K562 (cell line): Measurements from ENCODE around the gene RGS19. TPM values are rescaled to one million over a fixed set of nuclear protein-coding genes. Genes with fewer than 3 reads are reported as not detected.

Source experiments
- BACH1 ChIP-seq: fragments of 200-800 bp; sonication (Bioruptor generic); IDR thresholded peaks from 2 replicates; pipeline ENCODE4 v1.6.1; 2016; ENCODE audit warnings: missing genetic modification characterization, missing compliant biosample characterization
- CBX1 ChIP-seq: sonication (generic); IDR thresholded peaks from 2 replicates; pipeline ENCODE4 v1.6.1; 2016; ENCODE audit warnings: antibody characterized with exemption, low read depth, mild to moderate bottlenecking
- ERF ChIP-seq: fragments of 450-650 bp; formaldehyde crosslinking; IDR thresholded peaks from 2 replicates; pipeline ENCODE4 v1.4.0; 2020; ENCODE audit warnings: mild to moderate bottlenecking, mixed read lengths
- FOXA3 ChIP-seq, 2 experiments: fragments of 450-650 bp in 1 of 2; sonication (generic) in 1 of 2; formaldehyde crosslinking; IDR thresholded peaks in 1 of 2; conservative IDR thresholded peaks in 1 of 2; 2 replicates each; pipeline versions ENCODE4 v1.4.0 to v1.8.0; 2020 to 2022; ENCODE audit warnings: mild to moderate bottlenecking in 2 of 2, missing genetic modification reagents in 1 of 2
- FOXJ3 ChIP-seq: sonication (generic); formaldehyde crosslinking; IDR thresholded peaks from 2 replicates; pipeline ENCODE4 v1.4.0; 2020; ENCODE audit warnings: mild to moderate bottlenecking, missing genetic modification reagents
- HDAC2 ChIP-seq: fragments of 450-650 bp; IDR thresholded peaks from 2 replicates; pipeline ENCODE4 v1.6.1; 2016; ENCODE audit warnings: mild to moderate bottlenecking
- HMG20A ChIP-seq: fragments of 450-650 bp; formaldehyde crosslinking; conservative IDR thresholded peaks from 2 replicates; pipeline ENCODE4 v1.4.0; 2020; ENCODE audit warnings: mild to moderate bottlenecking, mixed read lengths
- JUNB ChIP-seq: fragments of 450-650 bp; formaldehyde crosslinking; conservative IDR thresholded peaks from 2 replicates; pipeline ENCODE4 v1.4.0; 2020; ENCODE audit warnings: mild to moderate bottlenecking
- PHB ChIP-seq: fragments of 250-450 bp; sonication (Bioruptor Pico); IDR thresholded peaks from 2 replicates; pipeline ENCODE4 v1.5.0; 2021
- POLR3A ChIP-seq: IDR thresholded peaks from 2 replicates; pipeline ENCODE4 v1.6.1; 2011; ENCODE audit warnings: borderline replicate concordance, mild to moderate bottlenecking, moderate library complexity; ENCODE audit not compliant: insufficient read length, insufficient read depth; ENCODE audit errors: extremely low read depth
- RNF2 ChIP-seq: sonication (generic); IDR thresholded peaks from 2 replicates; pipeline ENCODE4 v1.6.1; 2016
- SIN3B ChIP-seq: fragments of 450-650 bp; IDR thresholded peaks from 2 replicates; pipeline ENCODE4 v1.6.1; 2017; ENCODE audit warnings: low read depth, mild to moderate bottlenecking, moderate library complexity
- TAF1 ChIP-seq: IDR thresholded peaks from 2 replicates; pipeline ENCODE4 v1.6.1; 2011; ENCODE audit warnings: mild to moderate bottlenecking, low read length, moderate library complexity; ENCODE audit not compliant: insufficient read depth, control insufficient read depth, severe bottlenecking; ENCODE audit errors: extremely low read depth
- TCF3 ChIP-seq: sonication (generic); formaldehyde crosslinking; IDR thresholded peaks from 2 replicates; pipeline ENCODE4 v1.4.0; 2020; ENCODE audit warnings: mild to moderate bottlenecking, missing genetic modification reagents
- YBX1 ChIP-seq: fragments of 450-650 bp; IDR thresholded peaks from 2 replicates; pipeline ENCODE4 v1.7.1; 2016; ENCODE audit warnings: mild to moderate bottlenecking
- ZNF445 ChIP-seq: fragments of 250-450 bp; sonication (Bioruptor Pico); IDR thresholded peaks from 2 replicates; pipeline ENCODE4 v1.4.0; 2020; ENCODE audit warnings: low read depth, mild to moderate bottlenecking, moderate library complexity
- polyA plus RNA-seq, 8 experiments: library from polyadenylated mRNA; depleted of rRNA in 4 of 8; stranded (reverse) in 5 of 8; unstranded in 3 of 8; fragments of >200 nt; fragmentation: Nextera tagmentation in 2 of 8; fragmentation: Illumina TruSeq in 1 of 8; extraction: Ambion mirVana in 2 of 8; extraction: Trizol in 1 of 8; gene quantifications; 2 replicates each; pipeline versions ENCODE4 v1.2.1 to v1.2.3, GENCODE V29; 2011 to 2014; ENCODE audit warnings: inconsistent platforms in 1 of 8, missing spikeins in 1 of 8
- total RNA-seq, 7 experiments: library from RNA; depleted of rRNA in 6 of 7; stranded (reverse); fragments of >200 nt in 6 of 7; fragmentation: Illumina TruSeq in 2 of 7; extraction: Trizol in 2 of 7; gene quantifications; 2 replicates each; pipeline versions ENCODE4 v1.2.1 to v1.2.3, GENCODE V29; 2011 to 2021; ENCODE audit warnings: low replicate concordance in 1 of 7
- TF ChIP-seq, protein P1 (sequence below), 2 experiments: fragments of 450-650 bp in 1 of 2; IDR thresholded peaks; 2 replicates each; pipeline ENCODE4 v1.6.1; 2011 to 2017; ENCODE audit warnings: low read depth in 2 of 2, antibody characterized with exemption in 1 of 2, borderline replicate concordance in 1 of 2, low read length in 1 of 2, mild to moderate bottlenecking in 1 of 2, mixed read lengths in 1 of 2; ENCODE audit not compliant: control insufficient read depth in 1 of 2
- TF ChIP-seq, protein P2 (sequence below): fragments of 450-650 bp; IDR thresholded peaks from 2 replicates; pipeline ENCODE4 v1.6.1; 2017; ENCODE audit warnings: antibody characterized with exemption
- TF ChIP-seq, protein P3 (sequence below): IDR thresholded peaks from 3 replicates; pipeline ENCODE4 v1.6.1; 2011; ENCODE audit warnings: borderline replicate concordance, mild to moderate bottlenecking; ENCODE audit not compliant: insufficient read length, insufficient read depth

Gene RGS19
- total and polyA plus RNA-seq, 9 of the 15 experiments (the other 6 are each of a cell fraction or from before 2014, with no cell fraction given) = 0.41 to 23.7 (median 14.6) TPM

DNA sequence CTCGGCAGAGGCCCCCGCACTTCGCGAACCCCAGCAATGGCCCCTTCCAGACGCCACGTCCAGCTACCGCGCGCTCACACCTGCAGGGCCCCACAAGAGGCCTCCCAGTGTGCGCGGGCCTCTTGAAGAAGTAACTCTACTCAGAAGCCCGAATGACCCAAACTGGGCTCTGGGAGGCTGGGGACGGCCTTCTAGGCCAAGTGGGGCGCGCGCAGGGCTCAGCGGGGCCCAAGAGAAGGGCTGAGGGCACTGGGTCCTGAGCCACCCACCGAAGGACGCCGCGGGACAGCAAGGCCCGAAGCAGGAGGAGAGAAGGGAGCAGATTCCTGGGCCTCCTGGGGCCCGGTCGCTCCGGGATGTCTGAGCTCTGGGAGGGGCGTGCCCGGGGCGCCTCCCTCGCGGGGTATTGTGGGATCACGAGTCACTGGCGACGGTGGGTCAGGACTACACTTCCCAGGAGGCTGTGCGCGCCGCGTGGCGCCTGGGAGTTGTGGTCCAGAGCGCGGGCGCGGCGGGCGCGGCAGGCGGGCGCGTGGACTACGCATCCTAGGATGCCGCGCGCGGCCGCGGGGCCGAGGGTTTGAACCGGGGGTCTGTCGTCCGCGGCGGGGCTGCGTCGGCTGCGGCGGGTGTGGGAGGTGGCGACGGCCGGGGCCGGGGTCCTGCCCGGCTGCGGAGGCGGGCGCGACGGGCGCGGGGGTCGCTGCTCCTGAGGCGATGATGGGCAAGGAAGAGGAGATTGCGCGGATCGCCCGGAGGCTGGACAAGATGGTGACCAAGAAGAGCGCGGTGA, 16.5 kb downstream of the RGS19 start, which contains the start of gene TCEA2 (continued):
- TF ChIP-seq RNF2 (peak; percentile 83), HMG20A (CRISPR knock-in tag) (no peak), TCF3 (CRISPR knock-in tag) (no peak), ZNF445 (CRISPR knock-in tag) (0 out of 2 replicates have a peak, but pooled peaks have one; percentile 17), ERF (CRISPR knock-in tag) (peak; percentile 95), FOXA3 (CRISPR knock-in tag; conservative IDR thresholded peaks at IDR 0.05 in 1 of 2, IDR thresholded peaks at IDR 0.05 in 1 of 2) (0 out of 4 replicates have a peak, but pooled peaks of 1 of the 2 experiments have one; percentile 46), TAF1 (peak; percentile 69), HDAC2 (0 out of 2 replicates have a peak, but pooled peaks have one; percentile 34), CBX1 (no peak), BACH1 (tag) (peak; percentile 72; the same call in 1 of the 2 replicates), POLR3A (no peak), PHB (no peak), SIN3B (peak; percentile 68), YBX1 (no peak), JUNB (CRISPR knock-in tag) (no peak), FOXJ3 (CRISPR knock-in tag) (no peak)
- TF ChIP-seq, protein P1, sequence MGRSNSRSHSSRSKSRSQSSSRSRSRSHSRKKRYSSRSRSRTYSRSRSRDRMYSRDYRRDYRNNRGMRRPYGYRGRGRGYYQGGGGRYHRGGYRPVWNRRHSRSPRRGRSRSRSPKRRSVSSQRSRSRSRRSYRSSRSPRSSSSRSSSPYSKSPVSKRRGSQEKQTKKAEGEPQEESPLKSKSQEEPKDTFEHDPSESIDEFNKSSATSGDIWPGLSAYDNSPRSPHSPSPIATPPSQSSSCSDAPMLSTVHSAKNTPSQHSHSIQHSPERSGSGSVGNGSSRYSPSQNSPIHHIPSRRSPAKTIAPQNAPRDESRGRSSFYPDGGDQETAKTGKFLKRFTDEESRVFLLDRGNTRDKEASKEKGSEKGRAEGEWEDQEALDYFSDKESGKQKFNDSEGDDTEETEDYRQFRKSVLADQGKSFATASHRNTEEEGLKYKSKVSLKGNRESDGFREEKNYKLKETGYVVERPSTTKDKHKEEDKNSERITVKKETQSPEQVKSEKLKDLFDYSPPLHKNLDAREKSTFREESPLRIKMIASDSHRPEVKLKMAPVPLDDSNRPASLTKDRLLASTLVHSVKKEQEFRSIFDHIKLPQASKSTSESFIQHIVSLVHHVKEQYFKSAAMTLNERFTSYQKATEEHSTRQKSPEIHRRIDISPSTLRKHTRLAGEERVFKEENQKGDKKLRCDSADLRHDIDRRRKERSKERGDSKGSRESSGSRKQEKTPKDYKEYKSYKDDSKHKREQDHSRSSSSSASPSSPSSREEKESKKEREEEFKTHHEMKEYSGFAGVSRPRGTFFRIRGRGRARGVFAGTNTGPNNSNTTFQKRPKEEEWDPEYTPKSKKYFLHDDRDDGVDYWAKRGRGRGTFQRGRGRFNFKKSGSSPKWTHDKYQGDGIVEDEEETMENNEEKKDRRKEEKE (IDR thresholded peaks at IDR 0.05; ENCODE audit: borderline replicate concordance in 1 of 2, control insufficient read depth in 1 of 2, low read depth in 2 of 2, low read length in 1 of 2) = 0 out of 4 replicates have a peak, but pooled peaks of 1 of the 2 experiments have one; percentile 80
- TF ChIP-seq, protein P2, sequence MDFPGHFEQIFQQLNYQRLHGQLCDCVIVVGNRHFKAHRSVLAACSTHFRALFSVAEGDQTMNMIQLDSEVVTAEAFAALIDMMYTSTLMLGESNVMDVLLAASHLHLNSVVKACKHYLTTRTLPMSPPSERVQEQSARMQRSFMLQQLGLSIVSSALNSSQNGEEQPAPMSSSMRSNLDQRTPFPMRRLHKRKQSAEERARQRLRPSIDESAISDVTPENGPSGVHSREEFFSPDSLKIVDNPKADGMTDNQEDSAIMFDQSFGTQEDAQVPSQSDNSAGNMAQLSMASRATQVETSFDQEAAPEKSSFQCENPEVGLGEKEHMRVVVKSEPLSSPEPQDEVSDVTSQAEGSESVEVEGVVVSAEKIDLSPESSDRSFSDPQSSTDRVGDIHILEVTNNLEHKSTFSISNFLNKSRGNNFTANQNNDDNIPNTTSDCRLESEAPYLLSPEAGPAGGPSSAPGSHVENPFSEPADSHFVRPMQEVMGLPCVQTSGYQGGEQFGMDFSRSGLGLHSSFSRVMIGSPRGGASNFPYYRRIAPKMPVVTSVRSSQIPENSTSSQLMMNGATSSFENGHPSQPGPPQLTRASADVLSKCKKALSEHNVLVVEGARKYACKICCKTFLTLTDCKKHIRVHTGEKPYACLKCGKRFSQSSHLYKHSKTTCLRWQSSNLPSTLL = no peak
- TF ChIP-seq, protein P3, sequence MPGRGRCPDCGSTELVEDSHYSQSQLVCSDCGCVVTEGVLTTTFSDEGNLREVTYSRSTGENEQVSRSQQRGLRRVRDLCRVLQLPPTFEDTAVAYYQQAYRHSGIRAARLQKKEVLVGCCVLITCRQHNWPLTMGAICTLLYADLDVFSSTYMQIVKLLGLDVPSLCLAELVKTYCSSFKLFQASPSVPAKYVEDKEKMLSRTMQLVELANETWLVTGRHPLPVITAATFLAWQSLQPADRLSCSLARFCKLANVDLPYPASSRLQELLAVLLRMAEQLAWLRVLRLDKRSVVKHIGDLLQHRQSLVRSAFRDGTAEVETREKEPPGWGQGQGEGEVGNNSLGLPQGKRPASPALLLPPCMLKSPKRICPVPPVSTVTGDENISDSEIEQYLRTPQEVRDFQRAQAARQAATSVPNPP = no peak
